Measurements from ENCODE around the gene USP6NL. TPM values are rescaled to one million over a fixed set of nuclear protein-coding genes. Genes with fewer than 3 reads are reported as not detected.

USP6NL gene
- total RNA-seq, 1 donor from 2014 or later: 21.6 TPM

DNA sequence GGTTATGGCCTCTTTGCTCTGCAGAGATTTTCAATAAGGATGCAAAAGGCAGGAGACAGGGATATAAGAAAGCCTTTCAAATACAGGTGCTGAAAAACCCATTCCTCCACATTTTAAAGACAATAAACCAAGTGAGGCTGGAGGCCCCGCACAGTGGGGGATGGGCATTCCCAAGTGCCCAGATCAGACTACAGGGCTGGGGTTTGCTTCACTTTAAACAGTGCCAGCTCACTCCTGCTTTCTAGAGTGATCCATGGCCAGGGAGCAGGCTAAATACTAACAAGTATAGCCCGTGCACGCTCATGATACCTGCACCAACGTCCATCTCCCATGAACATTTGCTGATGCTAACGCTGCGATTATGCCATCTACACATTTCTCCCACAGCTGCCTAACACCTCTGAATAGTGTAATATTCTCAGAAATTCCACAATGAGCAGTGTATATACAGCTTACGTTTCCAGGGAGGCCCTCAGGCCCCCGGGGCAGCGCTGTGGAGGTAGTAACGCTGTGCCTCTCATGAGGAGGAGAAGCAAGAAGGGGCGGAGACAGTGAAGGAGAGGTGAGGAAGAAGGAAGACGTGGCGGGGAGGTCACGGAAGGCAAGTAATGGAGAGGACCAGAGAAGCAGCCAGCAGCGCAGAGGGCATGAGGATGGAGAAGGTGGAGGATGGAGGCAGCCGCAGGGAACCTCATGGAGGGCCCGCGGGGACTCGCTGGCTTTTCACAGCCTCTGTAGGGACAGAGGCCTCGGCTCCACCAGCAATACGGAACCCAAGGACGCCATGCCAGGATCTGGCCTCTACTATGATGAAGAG, 141.7 kb downstream of the USP6NL start:
- Histone ChIP-seq H3K4me3 (no peak overlapping the region), H3K27ac (no peak overlapping the region), H3K27me3 (no peaks in the 10 kb centered on the region), H3K36me3 (peaks cover 4% of the 10 kb centered on the region), H3K4me1 (no peaks in the 10 kb centered on the region), H3K9me3 (no peaks in the 10 kb centered on the region)
- TF ChIP-seq, protein P1, sequence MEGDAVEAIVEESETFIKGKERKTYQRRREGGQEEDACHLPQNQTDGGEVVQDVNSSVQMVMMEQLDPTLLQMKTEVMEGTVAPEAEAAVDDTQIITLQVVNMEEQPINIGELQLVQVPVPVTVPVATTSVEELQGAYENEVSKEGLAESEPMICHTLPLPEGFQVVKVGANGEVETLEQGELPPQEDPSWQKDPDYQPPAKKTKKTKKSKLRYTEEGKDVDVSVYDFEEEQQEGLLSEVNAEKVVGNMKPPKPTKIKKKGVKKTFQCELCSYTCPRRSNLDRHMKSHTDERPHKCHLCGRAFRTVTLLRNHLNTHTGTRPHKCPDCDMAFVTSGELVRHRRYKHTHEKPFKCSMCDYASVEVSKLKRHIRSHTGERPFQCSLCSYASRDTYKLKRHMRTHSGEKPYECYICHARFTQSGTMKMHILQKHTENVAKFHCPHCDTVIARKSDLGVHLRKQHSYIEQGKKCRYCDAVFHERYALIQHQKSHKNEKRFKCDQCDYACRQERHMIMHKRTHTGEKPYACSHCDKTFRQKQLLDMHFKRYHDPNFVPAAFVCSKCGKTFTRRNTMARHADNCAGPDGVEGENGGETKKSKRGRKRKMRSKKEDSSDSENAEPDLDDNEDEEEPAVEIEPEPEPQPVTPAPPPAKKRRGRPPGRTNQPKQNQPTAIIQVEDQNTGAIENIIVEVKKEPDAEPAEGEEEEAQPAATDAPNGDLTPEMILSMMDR (IDR thresholded peaks at IDR 0.05): no peak
- DNase-seq (no peak), ATAC-seq (no peak)
- intact Hi-C loops (cut with DNase I): no loop called here

DNA sequence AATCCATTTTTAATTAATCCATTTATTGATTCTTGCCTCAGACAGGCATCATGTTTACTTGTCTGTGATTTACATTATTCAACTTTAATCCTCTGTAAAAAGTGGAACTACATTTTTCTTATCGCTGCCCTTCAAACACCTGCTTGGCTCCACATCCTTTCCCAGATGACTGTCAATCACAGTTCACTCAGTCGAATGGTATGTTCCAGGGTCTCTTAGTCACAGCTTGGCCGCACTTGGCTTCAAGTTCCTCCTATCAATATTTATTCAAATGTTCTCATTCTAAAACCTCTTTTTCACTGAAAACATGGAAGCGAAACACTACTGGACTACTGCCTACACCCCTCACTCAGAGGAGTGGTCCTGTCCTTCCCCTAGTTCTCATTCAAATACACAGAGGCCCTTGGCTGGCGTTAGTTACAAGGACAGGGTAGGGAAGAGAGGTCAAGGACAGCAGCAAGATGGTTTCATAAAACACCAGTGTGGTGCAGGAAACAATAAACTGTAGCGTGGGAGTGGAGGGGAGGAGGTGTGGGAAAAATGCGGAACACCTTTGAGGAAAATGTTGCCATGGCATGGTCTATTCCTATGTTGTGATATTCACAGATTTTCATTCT, 143.2 kb downstream of the USP6NL start:
- no peak for DNase-seq
- Histone ChIP-seq H3K27ac (no peak overlapping the region), H3K4me1 (no peaks in the 10 kb centered on the region), H3K27me3 (no peaks in the 10 kb centered on the region), H3K9me3 (no peaks in the 10 kb centered on the region), H3K36me3 (peaks cover 7% of the 10 kb centered on the region), H3K4me3 (no peak overlapping the region)
- intact Hi-C loops (cut with DNase I): no loop called here
- TF ChIP-seq, protein P1 (IDR thresholded peaks at IDR 0.05): no peak
- ATAC-seq: no peak

DNA sequence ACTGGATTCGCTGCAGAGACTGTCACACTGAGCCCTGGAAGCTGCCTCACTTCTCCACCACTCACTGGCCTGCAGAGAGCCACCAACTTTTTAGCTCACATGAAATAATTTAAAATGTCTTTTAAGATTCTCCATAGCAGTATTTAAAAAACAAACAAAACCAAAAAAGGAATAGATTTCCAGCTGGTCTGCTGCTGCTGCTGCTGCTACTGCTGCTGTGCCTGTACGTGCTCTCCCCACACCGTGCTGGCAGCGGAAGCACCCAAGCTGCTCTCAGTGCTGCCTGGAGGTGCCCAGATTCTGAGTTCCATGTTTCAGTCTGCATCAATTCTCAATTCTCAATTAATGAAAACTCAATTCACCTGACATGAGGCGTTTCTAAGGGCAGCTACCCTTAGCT, 146.0 kb downstream of the USP6NL start:
- no peak overlapping the region for H3K27ac ChIP-seq
- H3K9me3 ChIP-seq: no peaks in the 10 kb centered on the region
- no peaks in the 10 kb centered on the region for H3K4me1 ChIP-seq
- no peaks in the 10 kb centered on the region for H3K27me3 ChIP-seq
- intact Hi-C loops (cut with DNase I): no loop called here
- no peak for ATAC-seq
- TF ChIP-seq, protein P1 (IDR thresholded peaks at IDR 0.05): no peak
- DNase-seq: no peak
- H3K36me3 ChIP-seq: peaks cover 22% of the 10 kb centered on the region
- no peak overlapping the region for H3K4me3 ChIP-seq

DNA sequence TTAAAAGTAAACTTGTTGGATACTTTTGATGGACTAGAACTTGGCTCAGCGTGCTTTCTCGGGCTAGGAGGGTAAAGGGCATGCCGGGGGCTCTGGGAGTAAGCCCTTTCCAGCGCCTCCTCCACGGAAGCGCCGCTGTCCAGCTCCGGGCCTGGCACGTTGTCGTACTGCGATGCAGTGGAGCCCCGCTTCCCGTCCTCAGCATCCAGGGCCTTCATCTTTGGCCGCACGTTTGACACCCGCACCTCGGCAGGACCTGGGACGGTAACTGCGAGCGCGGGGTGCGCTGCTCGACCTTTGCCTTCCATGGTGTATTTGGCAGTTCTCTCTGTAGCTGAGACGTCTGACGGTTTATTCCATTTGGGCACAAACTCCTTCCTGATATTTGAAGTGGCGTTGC, 148.3 kb downstream of the USP6NL start:
- no peak overlapping the region for H3K4me3 ChIP-seq
- no peaks in the 10 kb centered on the region for H3K9me3 ChIP-seq
- intact Hi-C loops (cut with DNase I): no loop called here
- TF ChIP-seq, protein P1 (IDR thresholded peaks at IDR 0.05): no peak
- peaks cover 18% of the 10 kb centered on the region for H3K36me3 ChIP-seq
- no peaks in the 10 kb centered on the region for H3K27me3 ChIP-seq
- H3K4me1 ChIP-seq: no peaks in the 10 kb centered on the region
- DNase-seq (no peak), ATAC-seq (no peak)
- H3K27ac ChIP-seq: no peak overlapping the region

DNA sequence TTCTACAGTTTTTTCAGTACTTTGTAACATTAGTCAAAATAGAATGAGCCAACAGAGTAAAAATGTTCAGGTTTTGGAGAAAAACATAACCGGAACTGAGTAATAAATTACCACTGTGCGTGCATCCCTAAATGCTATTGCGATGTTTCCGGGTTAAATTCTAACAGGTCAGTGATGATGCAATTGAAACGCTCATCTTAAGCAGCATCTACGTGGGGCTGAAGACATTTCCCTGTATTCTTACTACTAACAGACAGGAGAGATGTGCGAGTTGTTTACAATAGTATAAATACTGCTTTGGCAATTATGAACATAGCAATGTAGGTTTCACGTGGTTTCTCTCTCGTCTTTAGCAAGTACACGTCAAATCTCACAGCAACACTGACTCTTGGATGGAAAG, 149.4 kb downstream of the USP6NL start:
- TF ChIP-seq, protein P1 (IDR thresholded peaks at IDR 0.05): no peak
- intact Hi-C loops (cut with DNase I): no loop called here
- Histone ChIP-seq H3K27ac (no peak overlapping the region), H3K36me3 (peaks cover 18% of the 10 kb centered on the region), H3K27me3 (no peaks in the 10 kb centered on the region), H3K4me1 (no peaks in the 10 kb centered on the region), H3K4me3 (no peak overlapping the region), H3K9me3 (no peaks in the 10 kb centered on the region)
- ATAC-seq (no peak), DNase-seq (no peak)

All from upper lobe of right lung (tissue), 1 donor.